G401 (cell line): ENCODE results near the gene HACL1. TPM values are rescaled to one million over a fixed set of nuclear protein-coding genes. Genes with fewer than 3 reads are reported as not detected.
"Not testable (repeated sequence)": the region's sequence is repeated elsewhere in the genome, so short reads cannot be mapped to it uniquely, and the experiment has no call there.

Experiments used
- DNase-seq: peaks from one replicate; pipeline ENCODE4 v3.0.0-alpha.2; 2015; ENCODE audit warnings: low spot score
- in situ Hi-C: cut with HindIII; loops from 2 replicates; pipeline ENCODE4 v1.10.0; 2016; ENCODE audit warnings: low sequenced_read_pairs, mixed read lengths
- total RNA-seq: library from RNA; depleted of rRNA; stranded (reverse); fragments of >200 nt; shearing (Covaris generic); gene quantifications from 2 replicates; pipeline ENCODE4 v1.2.3, GENCODE V29; 2014

Gene HACL1
- total RNA-seq, 1 experiment from 2014 or later, result 15.0 TPM

DNA sequence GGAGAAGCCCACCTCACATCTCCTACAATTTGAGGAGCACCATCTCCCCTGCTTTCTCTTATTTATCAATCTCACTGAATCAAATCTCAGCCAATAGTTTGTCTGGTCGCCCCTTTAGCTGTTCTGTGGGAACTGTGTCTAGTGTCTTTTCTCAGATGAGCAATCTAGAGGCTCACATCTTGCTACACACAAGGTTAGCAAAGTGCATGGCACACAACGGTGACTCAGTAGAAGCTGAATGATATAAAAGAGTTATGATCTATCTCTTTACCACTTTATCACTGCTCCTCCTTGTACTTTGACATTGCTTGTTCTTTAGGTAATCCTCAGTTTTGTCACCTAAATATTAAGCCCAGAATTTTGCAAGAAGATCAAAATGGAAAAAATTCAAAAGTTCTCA lies 63.0 kb downstream of the HACL1 start:
- no peak for DNase-seq
- in situ Hi-C loops, result no loop called here

DNA sequence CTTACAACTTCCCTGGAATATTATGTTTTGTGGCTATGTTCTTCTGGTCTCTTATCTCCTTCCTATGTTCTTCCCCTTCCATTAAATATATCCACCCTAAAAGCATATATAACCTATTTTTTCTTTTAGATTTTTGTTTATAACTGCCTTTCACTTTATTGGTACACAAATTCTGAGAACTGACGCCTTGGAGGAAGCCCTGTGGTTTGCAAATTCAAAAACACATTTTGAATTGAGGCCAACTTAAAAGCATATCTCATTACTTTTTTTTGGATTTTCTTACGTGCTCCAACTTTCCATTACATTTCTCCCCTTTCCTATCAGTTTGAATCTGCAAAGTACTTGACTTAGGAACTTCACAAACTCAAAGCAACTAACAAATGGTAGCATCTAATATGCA lies 64.5 kb downstream of the HACL1 start:
- in situ Hi-C loops, result no loop called here
- DNase-seq, result no peak

DNA sequence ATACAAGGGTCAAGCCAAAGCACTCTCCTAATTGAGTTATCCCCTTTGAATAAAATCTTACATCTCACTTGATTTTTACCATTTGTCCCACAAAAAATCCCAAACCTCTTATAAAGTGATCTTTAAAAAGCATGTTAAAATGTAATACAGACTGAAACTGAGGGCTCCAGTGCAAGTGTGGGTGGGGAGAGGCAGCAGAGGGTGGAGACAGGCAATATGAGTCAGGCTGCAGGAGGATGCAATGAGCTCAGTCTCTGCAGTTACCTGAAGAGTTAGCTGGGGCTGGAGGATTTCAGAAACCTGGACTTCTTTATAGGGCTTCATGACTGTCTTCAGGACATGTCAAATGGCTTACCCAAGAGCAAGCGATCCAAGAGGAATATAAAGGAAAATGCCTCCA lies 65.6 kb downstream of the HACL1 start:
- DNase-seq, result no peak
- in situ Hi-C loops, result no loop called here

GRCh38 chr3:15532614-15533013 lies 68.8 kb downstream of the HACL1 start:
- in situ Hi-C loops, DNase-seq: not testable (repeated sequence)

- in situ Hi-C loops, result no loop called here
- peak; percentile 94 for DNase-seq
Observed at GRCh38 chr3:15531346-15531745, 70.0 kb downstream of the HACL1 start.

GRCh38 chr3:15528854-15529537 lies 72.4 kb downstream of the HACL1 start:
- in situ Hi-C loops, result no loop called here
- no peak for DNase-seq

- no peak for DNase-seq
- in situ Hi-C loops, result no loop called here
Observed at GRCh38 chr3:15527031-15527459, 74.3 kb downstream of the HACL1 start.

- no peak for DNase-seq
- in situ Hi-C loops, result no loop called here
Observed at GRCh38 chr3:15525790-15526189, 75.6 kb downstream of the HACL1 start.

- in situ Hi-C loops, result no loop called here
- no peak for DNase-seq
Observed at GRCh38 chr3:15523660-15524417, 77.5 kb downstream of the HACL1 start.

- no peak for DNase-seq
- in situ Hi-C loops, result no loop called here
Observed at GRCh38 chr3:15522016-15522415, 79.4 kb downstream of the HACL1 start.

DNA sequence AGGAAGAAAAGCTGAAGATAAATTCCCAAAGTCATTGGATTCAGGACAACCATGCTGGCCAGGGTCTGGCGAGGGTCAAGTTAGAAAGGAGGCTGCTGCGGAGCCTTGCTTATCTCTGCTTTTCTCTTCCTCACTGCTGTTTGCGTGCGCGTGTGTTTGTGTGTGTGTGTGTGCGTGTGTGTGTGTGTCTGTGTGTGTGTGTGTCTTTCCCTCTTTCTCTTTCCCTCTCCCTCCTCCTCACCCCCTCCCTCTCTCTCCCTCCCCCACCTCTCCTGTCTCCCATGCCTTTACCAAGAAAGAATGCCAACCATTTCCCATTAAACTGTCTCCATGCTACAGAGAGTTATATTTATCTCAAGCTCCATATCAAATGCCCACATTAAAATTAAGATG lies 79.8 kb downstream of the HACL1 start, which contains the start of gene COLQ:
COLQ (minus strand) TSS at position 134 of the 393 bp plus-strand sequence; CDS start at position 53, 81 bp downstream.
- in situ Hi-C loops, result no loop called here
- DNase-seq, result no peak

DNA sequence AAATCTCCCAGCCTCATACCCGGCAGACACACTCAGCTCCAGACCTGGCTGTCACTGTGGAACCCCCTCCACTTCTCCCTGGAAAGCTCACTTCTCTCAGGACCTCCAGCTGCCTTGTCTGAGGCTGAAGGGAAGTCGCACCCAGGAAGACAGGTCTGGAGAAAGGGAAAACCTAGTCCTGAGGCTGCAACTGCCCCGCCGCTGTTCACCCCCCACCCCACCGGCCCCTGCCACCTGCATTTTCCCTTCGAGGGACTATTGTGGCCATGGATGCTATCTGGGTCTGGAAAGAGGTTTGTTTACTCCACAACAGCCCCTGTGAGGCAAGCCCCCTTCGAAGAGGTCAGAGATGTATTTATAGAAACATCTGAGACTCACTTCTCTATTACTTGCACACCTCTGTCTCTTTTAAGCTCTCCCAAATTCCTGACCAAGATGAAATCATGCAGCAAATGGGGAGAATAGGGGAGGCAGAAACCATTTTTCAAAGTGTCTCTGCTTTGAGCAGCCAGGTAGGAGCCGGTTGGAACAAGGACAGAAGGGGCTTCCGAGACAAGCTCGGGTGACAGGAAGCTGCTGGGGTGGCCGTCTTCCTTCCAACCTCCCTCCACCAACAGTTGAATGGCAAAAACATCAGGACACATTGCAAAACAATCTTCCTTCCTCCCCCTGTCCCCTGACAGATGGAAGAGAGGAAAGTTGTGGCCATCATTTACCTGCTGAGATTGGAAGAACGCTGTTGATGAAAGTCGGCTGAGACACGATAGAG lies 80.4 kb downstream of the HACL1 start:
- in situ Hi-C loops, result no loop called here
- DNase-seq, result no peak

DNA sequence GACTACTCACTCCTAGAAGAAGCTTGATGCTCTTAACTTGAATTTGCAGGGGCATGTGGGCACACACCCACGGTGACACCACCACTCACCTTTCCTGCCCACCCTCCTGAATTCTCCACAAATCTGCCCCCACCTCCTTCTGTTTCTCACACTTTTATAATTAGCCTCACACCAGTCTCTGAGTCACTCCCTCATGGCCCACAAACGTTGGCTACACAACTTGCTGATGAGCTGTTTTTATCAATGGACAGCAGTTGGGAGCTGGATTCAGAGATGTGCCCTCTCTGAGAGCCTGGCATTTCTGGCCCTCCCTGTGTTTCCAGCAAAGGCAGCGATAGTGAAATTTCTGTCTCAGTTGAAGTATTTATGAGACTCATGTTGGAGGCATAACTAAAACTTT lies 81.2 kb downstream of the HACL1 start:
- in situ Hi-C loops, result no loop called here
- no peak for DNase-seq

- in situ Hi-C loops, result no loop called here
- DNase-seq, result no peak
Observed at GRCh38 chr3:15519096-15519495, 82.3 kb downstream of the HACL1 start.

DNA sequence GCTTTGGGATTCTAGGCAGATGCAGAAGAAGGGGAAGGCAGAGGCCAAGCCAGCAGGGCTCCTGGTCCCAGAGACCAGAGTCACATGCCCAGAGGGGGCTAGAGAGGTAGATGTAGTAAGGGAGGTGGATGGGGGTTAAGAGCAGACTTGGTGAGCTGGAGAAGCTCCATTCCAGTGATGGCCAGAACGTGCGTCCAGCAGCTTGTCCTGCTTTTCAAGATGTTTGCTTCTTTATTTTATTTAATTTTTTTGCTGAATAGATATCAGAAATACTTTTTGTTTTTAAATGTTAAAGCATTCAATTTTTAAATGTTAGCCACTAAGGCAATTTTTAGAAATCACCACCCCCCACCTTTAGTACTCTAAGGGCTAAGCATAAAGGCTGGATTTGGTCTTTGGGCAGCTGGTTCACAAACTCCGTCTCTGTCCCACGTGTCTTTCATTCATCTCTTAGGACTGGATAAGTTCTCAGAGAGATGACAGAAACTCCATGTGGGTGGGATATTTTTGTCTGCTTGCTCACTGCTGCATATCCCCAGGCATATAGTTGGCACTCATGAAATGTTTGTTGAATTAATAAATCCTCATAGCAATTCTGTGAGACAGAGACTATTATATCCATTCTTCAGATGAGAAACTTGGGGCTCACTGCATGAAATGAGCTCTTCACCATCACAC lies 86.6 kb downstream of the HACL1 start:
- in situ Hi-C loops, result no loop called here
- no peak for DNase-seq

DNA sequence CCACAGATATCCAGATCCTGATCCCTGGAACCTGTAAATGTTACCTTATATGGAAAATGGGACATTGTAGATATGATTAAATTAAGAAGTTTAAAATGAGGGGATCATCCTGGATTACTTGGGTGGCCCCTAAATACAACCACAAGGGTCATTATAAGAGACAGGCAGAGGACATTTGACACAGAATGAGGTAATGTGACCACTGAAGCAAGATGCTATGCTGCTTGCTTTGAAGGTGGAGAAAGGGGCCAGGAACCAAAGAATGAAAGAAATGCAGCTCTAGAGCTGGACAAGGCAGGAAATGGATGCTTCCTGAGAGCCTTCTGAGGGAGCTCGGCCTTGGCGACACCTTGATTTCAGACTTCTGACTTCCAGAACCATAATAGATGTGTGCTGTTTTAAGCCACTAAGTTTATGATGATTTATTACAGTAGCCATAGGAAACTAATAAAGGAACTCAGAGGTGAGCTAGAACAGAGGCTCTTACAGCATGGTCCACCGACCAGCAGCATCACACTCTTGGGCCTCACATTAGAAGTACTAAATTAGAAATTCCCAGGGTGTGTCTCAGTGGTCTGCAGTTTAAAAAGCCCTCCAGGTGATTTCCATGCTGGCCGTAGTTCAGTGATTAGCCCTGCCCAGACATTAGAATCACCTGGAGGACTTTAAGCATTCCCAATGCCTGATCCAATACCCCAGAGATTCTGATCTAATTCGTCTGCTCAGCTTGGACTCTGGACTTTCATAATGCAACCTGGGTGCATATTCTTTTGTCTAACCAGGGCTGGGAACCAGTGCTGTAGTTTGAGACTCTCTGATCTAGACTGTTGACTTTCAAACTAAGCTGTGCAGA lies 87.3 kb downstream of the HACL1 start:
- in situ Hi-C loops, result no loop called here
- DNase-seq, result no peak

DNA sequence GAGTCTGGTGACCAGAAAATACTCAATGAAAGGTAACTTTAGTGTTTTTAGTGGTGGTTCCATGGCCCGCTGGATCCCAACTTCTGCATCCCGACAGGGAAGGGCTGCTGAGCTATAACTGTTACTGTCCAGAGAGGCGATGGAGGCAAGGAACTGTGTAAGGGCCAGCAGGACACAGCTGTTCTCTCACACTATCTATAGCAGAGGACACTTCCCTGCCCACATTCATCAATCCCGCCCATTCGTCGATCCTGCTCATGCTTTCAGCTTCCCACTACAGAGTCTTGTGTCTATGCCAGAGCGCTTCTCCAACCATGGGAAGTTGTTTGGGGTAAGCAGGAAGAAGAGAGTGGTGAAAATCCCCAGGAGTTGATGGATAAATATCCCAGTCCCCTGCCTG lies 88.3 kb downstream of the HACL1 start:
- DNase-seq, result no peak
- in situ Hi-C loops, result no loop called here

GRCh38 chr3:15512166-15512565 lies 89.2 kb downstream of the HACL1 start:
- in situ Hi-C loops, result no loop called here

DNA sequence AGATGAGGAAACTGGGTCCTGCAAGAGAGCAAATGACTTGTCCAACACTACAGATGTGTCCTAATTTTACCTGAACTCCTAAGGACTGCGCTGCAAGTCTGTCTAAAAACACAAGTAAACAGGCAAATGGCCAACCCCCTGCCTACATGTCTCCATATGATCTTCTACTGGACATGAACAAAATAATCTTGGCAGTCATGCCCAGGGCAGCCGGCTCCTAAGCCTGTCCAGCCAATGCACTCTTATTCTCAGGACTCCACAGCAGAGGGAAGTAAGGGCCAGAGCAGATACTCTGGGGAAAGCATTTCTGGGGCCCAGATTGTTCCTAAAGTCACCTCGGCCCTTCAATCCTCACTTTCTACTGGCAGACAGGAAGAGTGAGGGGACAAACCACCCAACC lies 90.2 kb downstream of the HACL1 start:
- peak; percentile 52 for DNase-seq
- in situ Hi-C loops, result no loop called here

More at GRCh38 chr3:15512166-15512565, 89.2 kb downstream of the HACL1 start:
- DNase-seq, result peak; percentile 65
